ENCODE measurements around the gene LDLRAD4. TPM values are rescaled to one million over a fixed set of nuclear protein-coding genes. Genes with fewer than 3 reads are reported as not detected.
"Not testable (repeated sequence)": the region's sequence is repeated elsewhere in the genome, so short reads cannot be mapped to it uniquely, and the experiment has no call there.

LDLRAD4 gene
- total and polyA plus RNA-seq, 8 donors: 14.1 to 26.6 (median 18.8) TPM

- Histone ChIP-seq H3K27me3 (no peaks in the 10 kb centered on the region), H3K9me3 (no peaks in the 10 kb centered on the region), H3K36me3 (no peaks in the 10 kb centered on the region), H3K4me1 (peaks cover 0 to 35% of the 10 kb centered on the region in 2 donors), H3K4me3 (no peak overlapping the region), H3K27ac (peak overlapping the region in 1 of 2 donors; percentile 51)
- intact Hi-C loops (cut with DNase I): no loop called here
- DNase-seq: no peak
- no peak for TF ChIP-seq CTCF (IDR thresholded peaks at IDR 0.05)
- peak; percentile 7 for ATAC-seq
Observed at GRCh38 chr18:13260935-13261640, 42.5 kb downstream of the LDLRAD4 start.

- intact Hi-C loops (cut with DNase I): no loop called here
- no peaks in the 10 kb centered on the region for H3K9me3 ChIP-seq
- no peak for ATAC-seq
- no peak for DNase-seq
- no peaks in the 10 kb centered on the region for H3K27me3 ChIP-seq
- H3K27ac ChIP-seq: no peak overlapping the region
- TF ChIP-seq CTCF (IDR thresholded peaks at IDR 0.05): no peak
- no peaks in the 10 kb centered on the region for H3K36me3 ChIP-seq
- H3K4me1 ChIP-seq: peaks cover 0 to 35% of the 10 kb centered on the region in 2 donors
- no peak overlapping the region for H3K4me3 ChIP-seq
Observed at GRCh38 chr18:13261661-13262357, 43.2 kb downstream of the LDLRAD4 start.

DNA sequence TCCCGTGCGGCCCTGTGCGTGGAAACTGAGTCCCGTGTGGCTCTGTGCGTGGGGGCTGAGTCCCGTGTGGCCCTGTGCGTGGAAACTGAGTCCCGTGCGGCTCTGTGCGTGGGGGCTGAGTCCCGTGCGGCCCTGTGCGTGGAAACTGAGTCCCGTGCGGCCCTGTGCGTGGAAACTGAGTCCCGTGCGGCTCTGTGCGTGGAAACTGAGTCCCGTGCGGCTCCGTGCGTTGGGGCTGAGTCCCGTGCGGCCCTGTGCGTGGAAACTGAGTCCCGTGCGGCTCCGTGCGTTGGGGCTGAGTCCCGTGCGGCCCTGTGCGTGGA lies 43.8 kb downstream of the LDLRAD4 start:
- DNase-seq; H3K27ac ChIP-seq; H3K4me3 ChIP-seq; ATAC-seq; H3K9me3 ChIP-seq; intact Hi-C loops (cut with DNase I); H3K27me3 ChIP-seq; H3K36me3 ChIP-seq: not testable (repeated sequence)
- peaks cover 2 to 35% of the 10 kb centered on the region in 2 donors for H3K4me1 ChIP-seq

DNA sequence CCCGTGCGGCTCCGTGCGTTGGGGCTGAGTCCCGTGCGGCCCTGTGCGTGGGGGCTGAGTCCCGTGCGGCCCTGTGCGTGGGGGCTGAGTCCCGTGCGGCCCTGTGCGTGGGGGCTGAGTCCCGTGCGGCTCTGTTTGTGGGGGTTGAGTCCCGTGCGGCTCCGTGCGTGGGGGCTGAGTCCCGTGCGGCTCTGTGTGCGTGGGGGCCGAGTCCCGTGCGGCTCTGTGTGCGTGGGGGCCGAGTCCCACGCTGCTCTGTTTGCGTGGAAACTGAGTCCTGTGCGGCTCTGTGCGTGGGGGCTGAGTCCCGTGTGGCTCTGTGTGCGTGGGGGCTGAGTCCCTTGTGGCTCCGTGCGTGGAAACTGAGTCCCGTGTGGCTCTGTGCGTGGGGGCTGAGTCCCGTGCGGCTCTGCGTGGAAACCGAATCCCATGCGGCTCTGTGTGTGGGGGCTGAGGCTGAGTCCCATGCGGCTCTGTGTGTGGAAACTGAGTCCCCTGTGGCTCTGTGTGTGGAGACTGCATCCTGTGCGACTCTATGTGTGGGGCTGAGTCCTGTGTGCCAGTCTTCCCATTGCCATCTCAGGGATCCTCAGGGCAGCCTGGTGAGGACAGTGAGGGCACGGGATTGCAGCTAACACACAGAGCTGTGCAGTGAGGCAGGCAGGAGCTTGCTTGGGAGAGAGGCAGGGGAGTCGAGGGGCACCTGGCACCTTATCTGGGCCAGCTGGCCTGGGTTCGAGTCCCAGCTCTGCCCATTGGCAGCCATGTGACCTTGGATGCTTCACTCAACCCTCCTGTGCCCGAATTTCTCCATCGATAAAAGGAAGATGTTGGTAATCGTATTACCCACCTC lies 44.5 kb downstream of the LDLRAD4 start:
- H3K4me1 ChIP-seq: peaks cover 8 to 39% of the 10 kb centered on the region in 2 donors
- no peak overlapping the region for H3K27ac ChIP-seq
- DNase-seq: no peak
- no peak overlapping the region for H3K4me3 ChIP-seq
- no peaks in the 10 kb centered on the region for H3K27me3 ChIP-seq
- intact Hi-C loops (cut with DNase I): no loop called here
- no peaks in the 10 kb centered on the region for H3K9me3 ChIP-seq
- H3K36me3 ChIP-seq: no peaks in the 10 kb centered on the region
- ATAC-seq: no peak
- TF ChIP-seq CTCF (IDR thresholded peaks at IDR 0.05): no peak

- H3K27me3 ChIP-seq: no peaks in the 10 kb centered on the region
- no peak overlapping the region for H3K4me3 ChIP-seq
- H3K27ac ChIP-seq: no peak overlapping the region
- H3K4me1 ChIP-seq: peaks cover 12 to 41% of the 10 kb centered on the region in 2 donors
- peak in 3 of 4 donors; percentile 60 to 85 (median 71) for DNase-seq
- peak; percentile 8 for ATAC-seq
- no peaks in the 10 kb centered on the region for H3K36me3 ChIP-seq
- TF ChIP-seq CTCF (IDR thresholded peaks at IDR 0.05): no peak
- intact Hi-C loops (cut with DNase I): no loop called here
- no peaks in the 10 kb centered on the region for H3K9me3 ChIP-seq
Observed at GRCh38 chr18:13264091-13265007, 45.8 kb downstream of the LDLRAD4 start.
